K562 (cell line): Measurements from ENCODE around the gene IFITM2. TPM values are rescaled to one million over a fixed set of nuclear protein-coding genes. Genes with fewer than 3 reads are reported as not detected.
A peak's percentile ranks its signal among the peaks of the same experiment; 100 is the strongest.

ENCODE experiments used
- BRD9 ChIP-seq: fragments of 450-650 bp; IDR thresholded peaks from 2 replicates; pipeline ENCODE4 v1.6.1; 2018; ENCODE audit warnings: low read depth; ENCODE audit not compliant: partially characterized antibody
- BRF2 ChIP-seq: IDR thresholded peaks from 3 replicates; pipeline ENCODE4 v1.6.1; 2011; ENCODE audit warnings: borderline replicate concordance, mild to moderate bottlenecking; ENCODE audit not compliant: insufficient read length, insufficient read depth
- CXXC5 ChIP-seq: fragments of 250-450 bp; sonication (Bioruptor Pico); IDR thresholded peaks from 2 replicates; pipeline ENCODE4 v1.8.0; 2022; ENCODE audit warnings: inconsistent platforms, mild to moderate bottlenecking, moderate library complexity
- HDGF ChIP-seq: fragments of 450-650 bp; IDR thresholded peaks from 2 replicates; pipeline ENCODE4 v1.6.1; 2016
- MCM3 ChIP-seq: fragments of 450-650 bp; IDR thresholded peaks from 2 replicates; pipeline ENCODE4 v1.6.1; 2016
- POLR3G ChIP-seq: IDR thresholded peaks from 2 replicates; pipeline ENCODE4 v1.6.1; 2011; ENCODE audit not compliant: insufficient read length, insufficient replicate concordance; ENCODE audit errors: extremely low read depth
- TCF15 ChIP-seq: fragments of 250-450 bp; sonication (Bioruptor Pico); IDR thresholded peaks from 2 replicates; pipeline ENCODE4 v1.8.0; 2022; ENCODE audit warnings: moderate library complexity, mild to moderate bottlenecking, inconsistent platforms
- TRIM24 ChIP-seq, 2 experiments: fragments of 450-650 bp; IDR thresholded peaks; 2 replicates each; pipeline ENCODE4 v1.6.1; 2016
- ZNF644 ChIP-seq: fragments of 200-800 bp; sonication (Bioruptor generic); IDR thresholded peaks from 2 replicates; pipeline ENCODE4 v1.6.1; 2016; ENCODE audit warnings: low read depth, missing genetic modification characterization, missing compliant biosample characterization
- polyA plus RNA-seq, 8 experiments: library from polyadenylated mRNA; depleted of rRNA in 4 of 8; stranded (reverse) in 5 of 8; unstranded in 3 of 8; fragments of >200 nt; fragmentation: Nextera tagmentation in 2 of 8; fragmentation: Illumina TruSeq in 1 of 8; extraction: Ambion mirVana in 2 of 8; extraction: Trizol in 1 of 8; gene quantifications; 2 replicates each; pipeline versions ENCODE4 v1.2.1 to v1.2.3, GENCODE V29; 2011 to 2014; ENCODE audit warnings: inconsistent platforms in 1 of 8, missing spikeins in 1 of 8
- total RNA-seq, 7 experiments: library from RNA; depleted of rRNA in 6 of 7; stranded (reverse); fragments of >200 nt in 6 of 7; fragmentation: Illumina TruSeq in 2 of 7; extraction: Trizol in 2 of 7; gene quantifications; 2 replicates each; pipeline versions ENCODE4 v1.2.1 to v1.2.3, GENCODE V29; 2011 to 2021; ENCODE audit warnings: low replicate concordance in 1 of 7
- TF ChIP-seq, protein P1 (sequence below), 2 experiments: fragments of 450-650 bp; IDR thresholded peaks; 2 replicates each; pipeline ENCODE4 v1.6.1; 2016; ENCODE audit warnings: mild to moderate bottlenecking in 2 of 2, borderline replicate concordance in 1 of 2, low read depth in 1 of 2, moderate library complexity in 1 of 2
- TF ChIP-seq, protein P2 (sequence below): fragments of 250-450 bp; sonication (Bioruptor Pico); IDR thresholded peaks from 2 replicates; pipeline ENCODE4 v1.5.0; 2020; ENCODE audit warnings: mild to moderate bottlenecking, borderline replicate concordance

IFITM2 gene
- total and polyA plus RNA-seq, 9 of the 15 experiments (the other 6 are each of a cell fraction or from before 2014, with no cell fraction given) = 52.8 to 4,872 (median 356) TPM

GRCh38 chr11:313787-314553 is 6.4 kb downstream of the IFITM2 start, which contains the start of gene IFITM1 (continued):
- TF ChIP-seq, protein P1, sequence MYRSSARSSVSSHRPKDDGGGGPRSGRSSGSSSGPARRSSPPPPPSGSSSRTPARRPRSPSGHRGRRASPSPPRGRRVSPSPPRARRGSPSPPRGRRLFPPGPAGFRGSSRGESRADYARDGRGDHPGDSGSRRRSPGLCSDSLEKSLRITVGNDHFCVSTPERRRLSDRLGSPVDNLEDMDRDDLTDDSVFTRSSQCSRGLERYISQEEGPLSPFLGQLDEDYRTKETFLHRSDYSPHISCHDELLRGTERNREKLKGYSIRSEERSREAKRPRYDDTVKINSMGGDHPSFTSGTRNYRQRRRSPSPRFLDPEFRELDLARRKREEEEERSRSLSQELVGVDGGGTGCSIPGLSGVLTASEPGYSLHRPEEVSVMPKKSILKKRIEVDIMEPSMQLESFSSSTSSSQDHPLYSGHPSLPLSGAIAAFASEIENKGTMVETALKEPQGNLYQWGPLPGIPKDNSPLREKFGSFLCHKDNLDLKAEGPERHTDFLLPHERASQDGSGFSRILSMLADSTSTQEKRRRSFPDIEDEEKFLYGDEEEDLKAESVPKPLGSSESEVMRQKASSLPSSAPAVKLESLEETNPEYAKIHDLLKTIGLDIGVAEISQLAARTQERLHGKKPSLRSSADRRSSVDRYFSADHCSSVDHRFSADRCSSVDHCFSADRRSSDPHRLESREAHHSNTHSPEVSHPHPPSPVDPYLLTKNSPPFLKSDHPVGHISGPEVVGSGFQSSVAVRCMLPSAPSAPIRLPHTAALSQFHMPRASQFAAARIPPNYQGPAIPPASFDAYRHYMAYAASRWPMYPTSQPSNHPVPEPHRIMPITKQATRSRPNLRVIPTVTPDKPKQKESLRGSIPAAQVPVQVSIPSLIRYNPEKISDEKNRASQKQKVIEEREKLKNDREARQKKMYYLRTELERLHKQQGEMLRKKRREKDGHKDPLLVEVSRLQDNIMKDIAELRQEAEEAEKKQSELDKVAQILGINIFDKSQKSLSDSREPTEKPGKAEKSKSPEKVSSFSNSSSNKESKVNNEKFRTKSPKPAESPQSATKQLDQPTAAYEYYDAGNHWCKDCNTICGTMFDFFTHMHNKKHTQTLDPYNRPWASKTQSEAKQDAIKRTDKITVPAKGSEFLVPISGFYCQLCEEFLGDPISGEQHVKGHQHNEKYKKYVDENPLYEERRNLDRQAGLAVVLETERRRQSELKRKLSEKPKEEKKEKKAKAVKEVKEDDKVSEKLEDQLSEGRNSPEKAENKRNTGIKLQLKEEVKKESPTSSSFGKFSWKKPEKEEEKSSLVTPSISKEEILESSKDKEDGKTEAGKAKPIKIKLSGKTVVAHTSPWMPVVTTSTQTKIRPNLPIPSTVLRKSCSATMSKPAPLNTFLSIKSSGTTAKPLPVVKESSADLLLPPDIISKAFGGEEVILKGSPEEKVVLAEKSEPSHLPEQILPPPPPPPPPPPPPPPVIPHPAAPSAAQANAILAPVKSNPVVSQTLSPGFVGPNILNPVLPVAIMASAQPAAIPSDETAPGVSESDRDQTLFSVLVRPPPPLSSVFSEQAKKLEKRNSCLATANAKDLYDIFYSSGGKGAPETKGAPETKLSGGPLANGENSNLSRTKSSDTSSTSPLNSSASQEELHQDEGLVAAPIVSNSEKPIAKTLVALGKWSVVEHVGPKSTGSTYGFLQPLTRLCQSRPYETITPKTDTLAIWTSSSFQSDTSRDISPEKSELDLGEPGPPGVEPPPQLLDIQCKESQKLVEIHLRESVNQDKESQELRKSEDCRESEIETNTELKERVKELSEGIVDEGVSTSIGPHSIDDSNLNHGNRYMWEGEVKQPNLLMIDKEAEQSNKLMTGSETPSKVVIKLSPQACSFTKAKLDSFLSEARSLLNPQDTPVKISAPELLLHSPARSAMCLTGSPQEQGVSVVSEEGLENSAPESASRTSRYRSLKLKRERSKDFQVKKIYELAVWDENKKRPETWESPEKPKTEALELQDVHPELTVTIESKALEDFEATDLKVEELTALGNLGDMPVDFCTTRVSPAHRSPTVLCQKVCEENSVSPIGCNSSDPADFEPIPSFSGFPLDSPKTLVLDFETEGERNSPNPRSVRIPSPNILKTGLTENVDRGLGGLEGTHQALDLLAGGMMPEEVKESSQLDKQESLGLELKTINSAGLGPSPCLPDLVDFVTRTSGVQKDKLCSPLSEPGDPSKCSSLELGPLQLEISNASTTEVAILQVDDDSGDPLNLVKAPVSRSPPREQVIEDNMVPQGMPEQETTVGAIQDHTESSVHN (IDR thresholded peaks at IDR 0.05; ENCODE audit: borderline replicate concordance in 1 of 2, low read depth in 1 of 2) = no peak
- TF ChIP-seq TRIM24 (IDR thresholded peaks at IDR 0.05) (no peak), BRD9 (no peak), HDGF (peak; percentile 54; the same call in 1 of the 2 replicates), TCF15 (0 out of 2 replicates have a peak, but pooled peaks have one; percentile 31), CXXC5 (CRISPR knock-in tag) (peak; percentile 34; the same call in 1 of the 2 replicates), MCM3 (no peak), BRF2 (no peak), POLR3G (no peak), ZNF644 (no peak)
- TF ChIP-seq, protein P2, sequence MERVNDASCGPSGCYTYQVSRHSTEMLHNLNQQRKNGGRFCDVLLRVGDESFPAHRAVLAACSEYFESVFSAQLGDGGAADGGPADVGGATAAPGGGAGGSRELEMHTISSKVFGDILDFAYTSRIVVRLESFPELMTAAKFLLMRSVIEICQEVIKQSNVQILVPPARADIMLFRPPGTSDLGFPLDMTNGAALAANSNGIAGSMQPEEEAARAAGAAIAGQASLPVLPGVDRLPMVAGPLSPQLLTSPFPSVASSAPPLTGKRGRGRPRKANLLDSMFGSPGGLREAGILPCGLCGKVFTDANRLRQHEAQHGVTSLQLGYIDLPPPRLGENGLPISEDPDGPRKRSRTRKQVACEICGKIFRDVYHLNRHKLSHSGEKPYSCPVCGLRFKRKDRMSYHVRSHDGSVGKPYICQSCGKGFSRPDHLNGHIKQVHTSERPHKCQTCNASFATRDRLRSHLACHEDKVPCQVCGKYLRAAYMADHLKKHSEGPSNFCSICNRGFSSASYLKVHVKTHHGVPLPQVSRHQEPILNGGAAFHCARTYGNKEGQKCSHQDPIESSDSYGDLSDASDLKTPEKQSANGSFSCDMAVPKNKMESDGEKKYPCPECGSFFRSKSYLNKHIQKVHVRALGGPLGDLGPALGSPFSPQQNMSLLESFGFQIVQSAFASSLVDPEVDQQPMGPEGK (CRISPR knock-in tag) = no peak
